Erythroblast (primary cell): Measurements from ENCODE around the gene YWHAG.
"Not testable (repeated sequence)": the region's sequence is repeated elsewhere in the genome, so short reads cannot be mapped to it uniquely, and the experiment has no call there.

ENCODE experiments used
- DNase-seq, 2 experiments: peaks; one replicate each; lab custom pipeline; 2025; lab: John Stamatoyannopoulos, UW
- GATA1 ChIP-seq: IDR thresholded peaks from 2 replicates; pipeline ENCODE4 v1.6.1; 2011; ENCODE audit warnings: low read depth, mild to moderate bottlenecking, control low read depth, low read length, moderate library complexity
- POLR2A ChIP-seq: IDR thresholded peaks from 2 replicates; pipeline ENCODE4 v1.6.1; 2011; ENCODE audit warnings: mild to moderate bottlenecking, low read length

The YWHAG gene

DNA sequence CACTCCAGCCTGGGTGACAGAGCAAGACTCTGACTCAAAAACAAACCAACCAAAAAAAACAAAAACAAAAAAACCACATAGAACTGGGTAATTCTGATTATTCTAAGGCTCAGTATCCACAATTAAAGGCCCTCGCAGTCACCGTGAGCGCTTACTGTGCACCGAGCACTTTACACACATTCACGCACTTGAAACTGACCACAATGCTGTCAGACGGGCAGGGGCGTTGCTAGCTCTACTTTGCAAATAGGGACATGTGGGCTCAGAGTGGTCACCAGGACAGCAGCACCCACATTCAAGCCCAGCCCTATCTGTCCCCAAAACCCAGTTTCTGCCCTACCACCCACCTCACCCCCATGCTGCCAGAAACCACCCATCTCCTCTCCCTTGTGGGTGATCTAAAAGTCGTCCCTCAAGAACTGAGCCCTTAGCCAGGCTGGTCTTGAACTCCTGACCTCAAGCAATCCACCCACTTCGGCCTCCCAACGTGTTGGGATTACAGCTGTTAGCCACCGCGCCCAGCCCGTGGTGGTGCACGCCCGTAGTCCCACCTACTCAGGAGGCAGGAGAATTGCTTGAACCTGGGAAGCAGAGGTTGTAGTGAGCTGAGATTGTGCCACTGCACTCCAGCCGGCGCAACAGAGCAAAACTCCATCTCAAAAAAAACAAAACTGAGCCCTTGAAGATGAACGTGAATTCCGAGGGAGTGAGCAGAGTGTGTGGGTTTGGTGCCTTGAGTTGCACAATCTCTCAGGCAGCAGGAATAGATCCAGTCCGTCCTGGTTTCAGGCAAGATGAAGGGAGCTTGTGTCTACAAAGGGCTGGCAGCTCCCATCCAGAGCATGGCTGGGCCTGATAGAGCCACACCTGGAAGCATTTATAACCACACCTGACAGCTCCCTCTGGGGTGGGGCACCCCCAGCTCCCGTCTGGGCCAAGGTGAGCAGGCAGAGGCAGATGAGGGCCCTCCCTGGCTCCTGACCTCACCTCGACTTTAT is 61.7 kb downstream of the YWHAG start:
- no peak for TF ChIP-seq POLR2A
- no peak for TF ChIP-seq GATA1
- DNase-seq = no peak

DNA sequence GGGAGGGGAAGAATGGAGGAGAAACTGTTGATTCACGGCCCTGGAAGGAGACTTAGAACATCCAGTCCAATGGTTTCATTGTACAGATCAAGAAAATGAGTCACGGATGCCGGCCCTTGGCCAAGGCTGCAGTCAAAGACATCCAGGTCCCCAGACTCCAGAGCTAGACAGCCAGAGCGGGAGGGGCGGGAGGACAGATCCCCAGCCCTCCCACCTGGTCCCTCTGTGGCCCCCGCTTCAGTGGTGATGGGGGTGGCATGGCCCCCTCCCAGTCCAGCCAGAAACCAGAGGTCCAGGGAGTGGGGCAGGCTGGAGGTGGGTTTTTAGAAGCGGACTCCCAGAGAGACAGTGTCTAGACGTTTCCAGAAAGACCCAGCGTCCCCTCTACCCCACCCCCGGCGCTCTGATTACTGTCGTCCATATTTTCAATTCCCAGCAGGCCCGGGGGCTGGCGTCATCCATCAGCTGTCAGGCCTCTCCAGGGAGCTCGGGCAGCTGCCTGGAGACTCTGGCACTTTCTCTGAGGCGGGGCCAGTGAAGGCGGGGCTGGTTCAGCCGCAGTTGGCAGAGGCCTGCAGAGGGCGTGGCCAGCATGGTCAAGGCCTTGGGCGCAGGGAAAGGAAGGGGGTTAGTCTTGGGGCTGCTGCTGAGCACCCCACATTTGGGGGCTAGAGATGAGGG is 64.3 kb downstream of the YWHAG start:
- DNase-seq = peak; percentile 76 to 82
- no peak for TF ChIP-seq POLR2A
- TF ChIP-seq GATA1 = no peak

DNA sequence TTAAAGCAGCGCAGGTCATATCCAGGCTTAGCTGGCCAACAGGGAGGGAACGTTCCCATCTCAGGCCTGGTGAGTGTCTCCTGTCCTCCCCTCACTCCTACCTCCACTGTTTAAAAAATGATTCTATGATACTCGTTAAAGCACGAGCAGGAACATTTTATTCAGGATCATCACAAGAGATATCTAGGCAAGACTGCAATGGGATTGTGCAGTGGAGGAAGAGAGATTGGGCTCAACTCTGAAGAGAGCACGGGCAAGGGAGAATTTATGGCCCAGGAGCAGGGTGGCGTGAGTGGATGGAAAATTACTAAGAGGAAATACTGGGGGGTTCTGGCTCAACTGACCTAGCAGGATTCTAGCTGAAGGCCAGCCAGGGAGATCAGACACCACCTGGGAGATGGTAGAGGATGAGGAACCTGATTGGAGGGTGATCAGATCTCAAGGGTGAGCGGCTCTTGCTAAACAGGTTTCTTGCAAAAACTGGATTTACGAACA is 65.3 kb downstream of the YWHAG start:
- TF ChIP-seq POLR2A (no peak), GATA1 (no peak)
- no peak for DNase-seq

DNA sequence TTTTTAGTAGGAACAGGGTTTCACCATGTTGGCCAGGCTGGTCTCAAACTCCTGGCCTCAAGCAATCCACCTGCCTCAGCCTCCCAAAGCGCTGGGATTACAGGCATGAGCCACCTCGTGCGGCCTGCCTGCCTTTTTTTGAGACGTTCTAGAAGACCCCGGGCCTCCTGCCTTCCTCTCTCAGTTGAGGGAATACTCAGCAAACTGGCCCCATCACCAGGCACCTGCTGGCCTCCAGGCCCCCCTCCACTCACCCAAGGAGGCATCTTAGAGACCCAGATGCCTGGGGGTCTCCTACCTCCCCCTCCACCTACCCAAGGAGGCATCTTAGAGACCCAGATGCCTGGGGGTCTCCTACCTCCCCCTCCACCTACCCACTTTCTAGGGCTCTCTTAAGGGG is 65.9 kb downstream of the YWHAG start:
- DNase-seq = not testable (repeated sequence)

DNA sequence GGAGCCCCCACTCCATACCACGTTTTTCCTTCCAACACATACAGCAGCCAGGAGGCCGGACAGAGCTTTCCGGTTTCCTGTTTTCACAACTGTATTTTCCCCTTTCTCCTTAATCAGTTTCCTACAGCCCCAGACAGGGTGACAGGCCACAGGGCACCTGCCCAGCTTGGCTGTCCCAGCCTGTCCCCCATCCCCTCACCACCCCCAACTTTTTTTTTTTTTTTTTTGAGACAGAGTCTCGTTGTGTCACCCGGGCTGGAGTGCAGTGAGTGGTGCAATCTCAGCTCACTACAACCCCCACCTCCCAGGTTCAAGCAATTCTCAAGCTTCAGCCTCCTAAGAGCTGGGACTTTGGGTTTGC is 66.6 kb downstream of the YWHAG start:
- no peak for TF ChIP-seq GATA1
- TF ChIP-seq POLR2A = no peak

DNA sequence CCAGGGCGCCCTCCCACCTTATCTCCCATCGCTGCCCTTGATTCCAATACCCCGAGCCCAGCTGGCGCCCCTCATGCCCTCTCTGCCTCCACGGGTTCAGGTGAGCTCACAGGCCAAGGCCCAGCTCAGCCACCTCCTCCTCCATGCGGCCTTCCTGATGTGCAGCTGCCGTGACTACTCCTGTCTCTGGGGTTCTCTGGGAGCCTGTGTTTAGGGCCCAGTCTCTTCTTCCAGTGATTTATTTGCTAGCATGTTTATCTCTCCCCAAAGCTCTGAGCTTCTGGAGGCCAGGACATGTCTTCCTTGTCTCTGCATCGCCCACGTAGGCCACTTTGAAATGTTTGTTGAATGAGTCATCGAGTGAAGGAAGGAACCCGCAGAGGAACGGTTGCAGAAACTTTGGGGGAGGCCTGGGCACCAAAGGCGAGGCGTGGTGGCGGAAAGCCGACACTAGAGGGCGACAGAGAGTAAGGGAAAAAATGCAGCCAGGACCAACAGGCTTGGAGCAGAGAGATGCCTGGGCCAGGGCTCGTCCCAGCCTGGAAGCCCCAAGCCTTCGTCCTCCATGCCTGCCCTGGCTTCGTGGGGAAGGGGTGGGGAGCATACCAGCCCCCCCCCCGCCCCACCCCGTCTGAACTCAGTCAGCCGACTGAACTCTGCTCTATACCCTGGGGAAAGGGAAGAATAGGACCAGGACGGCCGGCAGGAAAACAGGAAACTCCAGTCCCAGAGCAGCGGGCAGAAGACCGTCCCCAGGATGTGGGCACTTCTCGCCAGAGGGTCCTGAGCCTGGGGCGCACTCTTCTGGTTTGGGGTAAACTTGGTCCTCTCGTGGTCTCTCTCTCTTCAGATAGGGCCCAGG is 67.2 kb downstream of the YWHAG start:
- peak; percentile 67 to 88 for DNase-seq
- TF ChIP-seq POLR2A (no peak), GATA1 (no peak)

More for the DNA sequence above, 66.6 kb downstream of the YWHAG start:
- DNase-seq = no peak

DNA sequence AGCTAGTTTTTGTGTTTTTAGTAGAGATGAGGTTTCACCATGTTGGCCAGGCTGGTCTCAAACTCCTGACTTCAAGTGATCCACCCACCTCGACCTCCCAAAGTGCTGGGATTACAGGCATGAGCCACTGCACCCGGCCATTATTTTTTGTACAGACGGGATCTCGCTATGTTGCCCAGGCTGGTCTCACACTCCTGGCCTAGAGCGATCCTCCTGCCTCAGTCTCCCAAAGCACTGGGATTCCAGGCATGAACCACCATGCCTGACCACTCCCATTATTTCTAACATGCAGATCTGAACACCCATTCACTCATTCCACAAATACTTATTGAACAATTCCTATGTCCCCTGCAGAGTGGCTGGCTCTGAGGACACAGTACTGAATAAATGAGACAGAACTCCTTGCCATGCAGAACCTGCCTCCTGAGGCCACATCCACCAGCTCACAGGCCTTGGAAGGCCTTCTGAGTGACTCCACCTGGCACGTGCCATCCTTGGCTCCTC is 67.9 kb downstream of the YWHAG start:
- DNase-seq = not testable (repeated sequence)

DNA sequence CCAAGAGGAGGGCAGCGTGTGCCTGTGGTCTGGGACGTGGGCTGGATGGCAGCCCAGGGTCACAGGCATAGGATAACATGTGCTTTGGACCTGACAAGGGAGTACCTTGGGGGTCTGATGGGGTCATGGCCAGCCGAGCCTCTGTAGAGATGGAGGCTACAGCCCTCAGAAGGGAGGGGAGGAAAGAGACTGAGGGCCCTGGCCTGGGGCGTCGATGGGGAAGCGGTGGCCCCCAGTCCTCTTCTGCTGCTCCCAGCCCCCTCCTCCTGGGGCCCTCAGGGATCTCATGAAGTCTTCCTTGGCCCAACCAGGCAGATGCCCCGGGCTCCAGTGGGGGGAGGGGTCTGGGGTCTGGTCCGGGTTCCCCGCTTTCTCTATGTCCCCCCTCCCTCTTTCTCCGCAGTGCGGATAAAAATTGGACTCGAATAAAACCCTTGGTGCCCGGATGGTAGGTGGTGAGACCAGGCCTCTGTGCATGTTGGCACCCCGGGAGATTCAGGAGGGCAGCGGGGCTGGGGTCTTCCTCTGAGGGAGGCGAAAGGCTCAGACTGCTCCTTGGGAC is 71.9 kb downstream of the YWHAG start:
- TF ChIP-seq GATA1 (no peak), POLR2A (no peak)
- DNase-seq = no peak

DNA sequence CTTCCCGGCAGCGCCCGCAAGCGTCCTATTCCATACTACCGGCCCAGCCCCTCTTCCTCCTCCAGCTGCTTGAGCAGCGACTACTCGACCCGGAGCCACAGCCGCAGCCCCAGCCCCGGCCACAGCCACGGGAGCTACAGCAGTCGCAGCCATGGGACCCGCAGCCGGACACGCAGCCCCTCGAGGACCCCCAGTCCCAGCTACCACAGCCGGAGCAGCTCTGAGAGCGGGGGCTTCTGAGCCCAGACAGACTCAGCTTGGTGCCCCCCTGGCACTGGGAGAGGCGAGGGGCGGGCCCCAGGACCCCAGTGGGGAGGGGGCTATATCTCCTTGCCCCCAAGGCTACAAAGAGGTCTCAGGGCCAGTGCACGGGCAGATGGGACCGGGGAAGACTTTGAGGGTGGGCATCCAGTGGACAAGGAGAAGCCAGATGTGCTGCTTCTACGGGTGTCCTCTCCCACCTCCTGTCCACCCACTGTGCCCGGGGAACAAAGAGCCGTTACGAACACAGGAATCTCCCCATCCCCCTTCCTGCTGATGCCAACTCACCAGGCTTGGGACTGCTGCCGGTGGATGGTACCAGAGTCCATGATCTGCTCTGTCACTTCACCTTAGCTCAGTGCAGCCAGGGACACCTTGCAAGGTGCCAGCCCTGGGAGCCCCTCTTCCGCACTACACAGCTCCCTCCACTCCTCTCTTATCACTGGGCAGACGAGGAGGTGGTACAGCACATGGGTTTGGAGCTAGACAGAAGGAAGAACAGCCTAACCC is 73.0 kb downstream of the YWHAG start:
- DNase-seq = no peak
- TF ChIP-seq GATA1 (no peak), POLR2A (no peak)

DNA sequence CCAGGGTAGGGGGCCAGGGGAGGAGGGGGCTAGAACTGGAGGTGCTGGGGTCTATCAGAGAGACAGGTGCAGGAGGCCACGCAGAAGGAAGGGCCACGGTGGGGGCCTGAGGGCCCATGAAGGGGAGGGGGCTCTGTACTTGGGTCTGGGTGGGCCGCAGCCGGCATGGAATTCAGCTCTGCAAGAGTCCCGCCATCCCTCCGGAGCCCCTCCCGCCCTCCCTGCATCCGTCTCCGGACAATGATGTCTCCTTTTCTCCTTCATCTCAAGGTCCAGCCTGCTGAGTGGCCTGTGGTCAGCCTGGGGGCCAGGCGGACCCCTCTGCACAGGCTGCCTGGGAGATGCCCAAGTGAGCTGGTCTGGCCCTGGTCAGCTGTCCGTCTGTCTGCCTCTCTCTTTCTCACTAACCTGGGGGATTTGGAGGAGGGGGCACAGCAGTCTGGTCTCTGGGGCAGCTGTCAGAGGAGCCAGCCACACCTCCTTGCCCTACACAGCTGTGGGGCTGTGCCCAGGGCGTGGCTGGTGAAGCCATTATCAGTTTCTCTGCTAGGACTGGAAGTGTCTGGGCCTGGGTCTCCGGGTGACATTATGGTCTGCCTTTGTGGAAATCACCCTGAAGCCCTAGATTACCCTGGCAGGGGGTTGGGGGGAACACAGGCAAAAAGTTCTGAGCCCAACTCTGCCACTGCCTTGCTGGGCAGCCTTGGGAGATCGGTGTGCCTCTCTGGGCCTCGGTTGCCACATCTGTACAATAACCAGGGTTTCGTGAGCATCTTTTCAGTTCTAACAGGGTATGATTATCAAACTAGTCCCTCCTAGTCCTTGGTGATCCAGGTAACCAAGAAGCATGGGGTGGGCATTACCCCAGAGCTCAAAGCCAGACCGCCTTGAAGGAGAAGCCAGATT is 75.3 kb downstream of the YWHAG start:
- no peak for DNase-seq
- no peak for TF ChIP-seq POLR2A
- TF ChIP-seq GATA1 = no peak
